GM23338 (cell line): ENCODE measurements around the gene FRY. TPM values are rescaled to one million over a fixed set of nuclear protein-coding genes. Genes with fewer than 3 reads are reported as not detected.

Experiments used
- ATAC-seq: fragments of 200-7000 bp; cut with Tn5 transposase; 3 replicates; pipeline ENCODE4 v1.9.1; 2020
- DNase-seq: peaks from one replicate; pipeline ENCODE4 v3.0.0-alpha.2; 2015; ENCODE audit warnings: low spot score
- H2AFZ ChIP-seq: fragments of 200-600 bp; sonication (generic); 2 replicates; pipeline ENCODE4 v1.8.0; 2016; ENCODE audit warnings: antibody characterized with exemption, mild to moderate bottlenecking, moderate library complexity
- H3F3A ChIP-seq: fragments of 200-600 bp; sonication (generic); replicated peaks from 2 replicates; pipeline ENCODE4 v1.8.0; 2017; ENCODE audit warnings: antibody characterized with exemption, mixed run types, low read depth
- H3K27ac ChIP-seq: fragments of 200-600 bp; sonication (generic); 2 replicates; pipeline ENCODE4 v1.6.1; 2016; ENCODE audit warnings: low read depth
- H3K27me3 ChIP-seq: fragments of 200-600 bp; sonication (generic); 2 replicates; pipeline ENCODE4 v1.8.0; 2016; ENCODE audit warnings: mild to moderate bottlenecking, mixed run types, moderate library complexity; ENCODE audit not compliant: insufficient read depth
- H3K36me3 ChIP-seq: fragments of 200-600 bp; sonication (generic); 2 replicates; pipeline ENCODE4 v1.8.0; 2016; ENCODE audit warnings: mild to moderate bottlenecking; ENCODE audit not compliant: insufficient read depth
- H3K4me1 ChIP-seq: fragments of 200-600 bp; sonication (generic); 2 replicates; pipeline ENCODE4 v1.8.0; 2016; ENCODE audit warnings: mild to moderate bottlenecking, moderate library complexity; ENCODE audit not compliant: insufficient read depth
- H3K4me2 ChIP-seq: fragments of 200-600 bp; sonication (generic); 2 replicates; pipeline ENCODE4 v1.7.1; 2017; ENCODE audit warnings: mixed run types
- H3K4me3 ChIP-seq: fragments of 200-600 bp; sonication (generic); 2 replicates; pipeline ENCODE4 v1.6.1; 2016; ENCODE audit warnings: mixed run types
- H3K79me2 ChIP-seq: fragments of 200-600 bp; sonication (generic); replicated peaks from 2 replicates; pipeline ENCODE4 v1.8.0; 2017; ENCODE audit warnings: mild to moderate bottlenecking; ENCODE audit not compliant: insufficient read depth
- H3K9me2 ChIP-seq: fragments of 200-600 bp; sonication (generic); 2 replicates; pipeline ENCODE4 v1.8.0; 2017; ENCODE audit not compliant: insufficient read depth
- H4K20me1 ChIP-seq: fragments of 200-600 bp; sonication (generic); replicated peaks from 2 replicates; pipeline ENCODE4 v1.8.0; 2017; ENCODE audit warnings: mild to moderate bottlenecking; ENCODE audit not compliant: insufficient read depth
- H3K27ac Mint-ChIP-seq: 2 replicates; pipeline ENCODE4 v1.8.0; 2020; ENCODE audit warnings: inconsistent platforms, mild to moderate bottlenecking, moderate library complexity, mixed read lengths
- H3K27me3 Mint-ChIP-seq: 3 replicates; pipeline ENCODE4 v1.8.0; 2022; ENCODE audit warnings: low read depth, mild to moderate bottlenecking, moderate library complexity, mixed read lengths, inconsistent platforms; ENCODE audit not compliant: insufficient read depth, poor library complexity
- H3K36me3 Mint-ChIP-seq: 3 replicates; pipeline ENCODE4 v1.8.0; 2021; ENCODE audit warnings: low read depth, mild to moderate bottlenecking, inconsistent platforms, moderate library complexity, mixed read lengths
- H3K4me1 Mint-ChIP-seq: 3 replicates; pipeline ENCODE4 v1.8.0; 2020; ENCODE audit warnings: mild to moderate bottlenecking, inconsistent platforms, mixed read lengths
- H3K4me3 Mint-ChIP-seq: 3 replicates; pipeline ENCODE4 v1.8.0; 2021; ENCODE audit warnings: moderate library complexity, mild to moderate bottlenecking, inconsistent platforms, mixed read lengths
- H3K9me3 Mint-ChIP-seq: 3 replicates; pipeline ENCODE4 v1.8.0; 2020; ENCODE audit warnings: moderate library complexity, mild to moderate bottlenecking, inconsistent platforms, mixed read lengths
- CREB1 ChIP-seq: fragments of 250-450 bp; sonication (Bioruptor Pico); IDR thresholded peaks from 2 replicates; pipeline ENCODE4 v1.5.0; 2020; ENCODE audit warnings: low read depth, mild to moderate bottlenecking, moderate library complexity
- ETS1 ChIP-seq: IDR thresholded peaks from 2 replicates; pipeline ENCODE4 v1.6.1; 2016; ENCODE audit warnings: antibody characterized with exemption
- EZH2 ChIP-seq: fragments of 200-600 bp; sonication (generic); IDR thresholded peaks from one replicate; pipeline ENCODE4 v1.8.0; 2017; ENCODE audit warnings: antibody characterized with exemption, mild to moderate bottlenecking, low read depth; ENCODE audit not compliant: unreplicated experiment
- EZH2phosphoT487 ChIP-seq: fragments of 200-600 bp; sonication (generic); IDR thresholded peaks from one replicate; pipeline ENCODE4 v1.8.1; 2018; ENCODE audit warnings: antibody characterized with exemption; ENCODE audit not compliant: unreplicated experiment
- JUNB ChIP-seq: IDR thresholded peaks from one replicate; pipeline ENCODE4 v1.6.1; 2016; ENCODE audit warnings: antibody characterized with exemption; ENCODE audit not compliant: unreplicated experiment
- NANOG ChIP-seq: IDR thresholded peaks from 2 replicates; pipeline ENCODE4 v1.6.1; 2016; ENCODE audit warnings: antibody characterized with exemption, borderline replicate concordance
- POLR2AphosphoS5 ChIP-seq: IDR thresholded peaks from 2 replicates; pipeline ENCODE4 v1.6.1; 2016; ENCODE audit warnings: antibody characterized with exemption, low read depth
- STAT1 ChIP-seq: IDR thresholded peaks from one replicate; pipeline ENCODE4 v1.6.1; 2016; ENCODE audit warnings: antibody characterized with exemption; ENCODE audit not compliant: unreplicated experiment
- ZNF114 ChIP-seq: fragments of 250-450 bp; sonication (Bioruptor Pico); IDR thresholded peaks from 2 replicates; pipeline ENCODE4 v1.5.0; 2020; ENCODE audit warnings: mild to moderate bottlenecking, moderate library complexity
- ZNF331 ChIP-seq: fragments of 250-450 bp; sonication (Bioruptor Pico); IDR thresholded peaks from 2 replicates; pipeline ENCODE4 v1.5.0; 2020; ENCODE audit warnings: low read depth, mild to moderate bottlenecking, moderate library complexity
- polyA plus RNA-seq: library from polyadenylated mRNA; unstranded; fragments of >200 nt; fragmentation: Nextera tagmentation; extraction: Ambion mirVana; gene quantifications from 2 replicates; pipeline ENCODE4 v1.2.1, GENCODE V29; 2016
- total RNA-seq: library from RNA; depleted of rRNA; stranded (reverse); fragments of >200 nt; shearing (Covaris generic); gene quantifications from 2 replicates; pipeline ENCODE4 v1.2.3, GENCODE V29; 2014
- TF ChIP-seq, protein P1 (sequence below): fragments of 250-450 bp; sonication (Bioruptor Pico); IDR thresholded peaks from 2 replicates; pipeline ENCODE4 v1.5.0; 2020; ENCODE audit warnings: mild to moderate bottlenecking, moderate library complexity

The FRY gene
- total and polyA plus RNA-seq, 2 experiments from 2014 or later: 2.4 to 10.1 TPM

GRCh38 chr13:32213626-32214025, 182.1 kb downstream of the FRY start:
- DNase-seq: no peak
- Mint-ChIP-seq H3K4me3 (no peak overlapping the region), H3K9me3 (no peaks in the 10 kb centered on the region), H3K27ac (no peak overlapping the region), H3K4me1 (peaks cover 5% of the 10 kb centered on the region; the same call in 2 of the 3 replicates), H3K36me3 (0 out of 3 replicates have a peak, but pooled peaks cover 1% of the 10 kb centered on the region), H3K27me3 (no peaks in the 10 kb centered on the region)
- Histone ChIP-seq H3K36me3 (no peaks in the 10 kb centered on the region), H3K4me1 (no peaks in the 10 kb centered on the region), H3K9me2 (no peaks in the 10 kb centered on the region), H3K27me3 (no peaks in the 10 kb centered on the region), H3F3A (no peaks in the 10 kb centered on the region), H3K4me2 (no peak overlapping the region), H3K4me3 (no peak overlapping the region), H4K20me1 (no peaks in the 10 kb centered on the region), H3K27ac (no peak overlapping the region), H3K79me2 (no peaks in the 10 kb centered on the region), H2AFZ (no peak overlapping the region)
- ATAC-seq: no peak
- no peak for TF ChIP-seq EZH2phosphoT487
- TF ChIP-seq EZH2: no peak
- TF ChIP-seq POLR2AphosphoS5: no peak
- TF ChIP-seq CREB1 (CRISPR knock-in tag): no peak
- TF ChIP-seq ETS1: no peak
- no peak for TF ChIP-seq ZNF114 (CRISPR knock-in tag)
- TF ChIP-seq NANOG: no peak
- no peak for TF ChIP-seq STAT1
- no peak for TF ChIP-seq JUNB
- TF ChIP-seq ZNF331: no peak
- TF ChIP-seq, protein P1, sequence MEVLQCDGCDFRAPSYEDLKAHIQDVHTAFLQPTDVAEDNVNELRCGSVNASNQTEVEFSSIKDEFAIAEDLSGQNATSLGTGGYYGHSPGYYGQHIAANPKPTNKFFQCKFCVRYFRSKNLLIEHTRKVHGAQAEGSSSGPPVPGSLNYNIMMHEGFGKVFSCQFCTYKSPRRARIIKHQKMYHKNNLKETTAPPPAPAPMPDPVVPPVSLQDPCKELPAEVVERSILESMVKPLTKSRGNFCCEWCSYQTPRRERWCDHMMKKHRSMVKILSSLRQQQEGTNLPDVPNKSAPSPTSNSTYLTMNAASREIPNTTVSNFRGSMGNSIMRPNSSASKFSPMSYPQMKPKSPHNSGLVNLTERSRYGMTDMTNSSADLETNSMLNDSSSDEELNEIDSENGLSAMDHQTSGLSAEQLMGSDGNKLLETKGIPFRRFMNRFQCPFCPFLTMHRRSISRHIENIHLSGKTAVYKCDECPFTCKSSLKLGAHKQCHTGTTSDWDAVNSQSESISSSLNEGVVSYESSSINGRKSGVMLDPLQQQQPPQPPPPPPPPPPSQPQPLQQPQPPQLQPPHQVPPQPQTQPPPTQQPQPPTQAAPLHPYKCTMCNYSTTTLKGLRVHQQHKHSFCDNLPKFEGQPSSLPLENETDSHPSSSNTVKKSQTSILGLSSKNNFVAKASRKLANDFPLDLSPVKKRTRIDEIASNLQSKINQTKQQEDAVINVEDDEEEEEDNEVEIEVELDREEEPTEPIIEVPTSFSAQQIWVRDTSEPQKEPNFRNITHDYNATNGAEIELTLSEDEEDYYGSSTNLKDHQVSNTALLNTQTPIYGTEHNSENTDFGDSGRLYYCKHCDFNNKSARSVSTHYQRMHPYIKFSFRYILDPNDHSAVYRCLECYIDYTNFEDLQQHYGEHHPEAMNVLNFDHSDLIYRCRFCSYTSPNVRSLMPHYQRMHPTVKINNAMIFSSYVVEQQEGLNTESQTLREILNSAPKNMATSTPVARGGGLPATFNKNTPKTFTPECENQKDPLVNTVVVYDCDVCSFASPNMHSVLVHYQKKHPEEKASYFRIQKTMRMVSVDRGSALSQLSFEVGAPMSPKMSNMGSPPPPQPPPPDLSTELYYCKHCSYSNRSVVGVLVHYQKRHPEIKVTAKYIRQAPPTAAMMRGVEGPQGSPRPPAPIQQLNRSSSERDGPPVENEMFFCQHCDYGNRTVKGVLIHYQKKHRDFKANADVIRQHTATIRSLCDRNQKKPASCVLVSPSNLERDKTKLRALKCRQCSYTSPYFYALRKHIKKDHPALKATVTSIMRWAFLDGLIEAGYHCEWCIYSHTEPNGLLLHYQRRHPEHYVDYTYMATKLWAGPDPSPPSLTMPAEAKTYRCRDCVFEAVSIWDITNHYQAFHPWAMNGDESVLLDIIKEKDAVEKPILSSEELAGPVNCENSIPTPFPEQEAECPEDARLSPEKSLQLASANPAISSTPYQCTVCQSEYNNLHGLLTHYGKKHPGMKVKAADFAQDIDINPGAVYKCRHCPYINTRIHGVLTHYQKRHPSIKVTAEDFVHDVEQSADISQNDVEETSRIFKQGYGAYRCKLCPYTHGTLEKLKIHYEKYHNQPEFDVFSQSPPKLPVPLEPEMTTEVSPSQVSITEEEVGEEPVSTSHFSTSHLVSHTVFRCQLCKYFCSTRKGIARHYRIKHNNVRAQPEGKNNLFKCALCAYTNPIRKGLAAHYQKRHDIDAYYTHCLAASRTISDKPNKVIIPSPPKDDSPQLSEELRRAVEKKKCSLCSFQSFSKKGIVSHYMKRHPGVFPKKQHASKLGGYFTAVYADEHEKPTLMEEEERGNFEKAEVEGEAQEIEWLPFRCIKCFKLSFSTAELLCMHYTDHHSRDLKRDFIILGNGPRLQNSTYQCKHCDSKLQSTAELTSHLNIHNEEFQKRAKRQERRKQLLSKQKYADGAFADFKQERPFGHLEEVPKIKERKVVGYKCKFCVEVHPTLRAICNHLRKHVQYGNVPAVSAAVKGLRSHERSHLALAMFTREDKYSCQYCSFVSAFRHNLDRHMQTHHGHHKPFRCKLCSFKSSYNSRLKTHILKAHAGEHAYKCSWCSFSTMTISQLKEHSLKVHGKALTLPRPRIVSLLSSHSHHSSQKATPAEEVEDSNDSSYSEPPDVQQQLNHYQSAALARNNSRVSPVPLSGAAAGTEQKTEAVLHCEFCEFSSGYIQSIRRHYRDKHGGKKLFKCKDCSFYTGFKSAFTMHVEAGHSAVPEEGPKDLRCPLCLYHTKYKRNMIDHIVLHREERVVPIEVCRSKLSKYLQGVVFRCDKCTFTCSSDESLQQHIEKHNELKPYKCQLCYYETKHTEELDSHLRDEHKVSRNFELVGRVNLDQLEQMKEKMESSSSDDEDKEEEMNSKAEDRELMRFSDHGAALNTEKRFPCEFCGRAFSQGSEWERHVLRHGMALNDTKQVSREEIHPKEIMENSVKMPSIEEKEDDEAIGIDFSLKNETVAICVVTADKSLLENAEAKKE: no peak
